H1 (cell line): Measurements from ENCODE around the gene NBAS.

Experiments
- BACH1 ChIP-seq: IDR thresholded peaks from 2 replicates; pipeline ENCODE4 v1.6.1; 2012; ENCODE audit warnings: low read length, improper control_type of control experiment
- BRCA1 ChIP-seq: IDR thresholded peaks from 2 replicates; pipeline ENCODE4 v1.6.1; 2012; ENCODE audit warnings: low read depth, low read length, improper control_type of control experiment
- CEBPB ChIP-seq: IDR thresholded peaks from 2 replicates; pipeline ENCODE4 v1.6.1; 2012; ENCODE audit warnings: low read depth, low read length
- CTCF ChIP-seq, 3 experiments: IDR thresholded peaks; 1 replicate in 2 of 3; 2 replicates in 1 of 3; pipeline versions ENCODE4 v1.5.1 to v1.6.1; 2011; ENCODE audit warnings: low read length in 3 of 3, mild to moderate bottlenecking in 3 of 3, inconsistent platforms in 2 of 3, low read depth in 1 of 3, moderate library complexity in 1 of 3; ENCODE audit not compliant: insufficient read depth in 1 of 3; ENCODE audit errors: control extremely low read depth in 1 of 3
- JUN ChIP-seq: IDR thresholded peaks from 2 replicates; pipeline ENCODE4 v1.6.1; 2011; ENCODE audit warnings: low read depth, mild to moderate bottlenecking, improper control_type of control experiment, low read length
- JUND ChIP-seq: IDR thresholded peaks from 2 replicates; pipeline ENCODE4 v1.6.1; 2011; ENCODE audit warnings: mild to moderate bottlenecking, improper control_type of control experiment, low read length
- MAX ChIP-seq: IDR thresholded peaks from 2 replicates; pipeline ENCODE4 v1.6.1; 2012; ENCODE audit warnings: inconsistent platforms
- RAD21 ChIP-seq, 2 experiments: IDR thresholded peaks in 1 of 2; conservative IDR thresholded peaks in 1 of 2; 2 replicates each; pipeline ENCODE4 v1.6.1; 2011; ENCODE audit warnings: low read depth in 2 of 2, low read length in 2 of 2, improper control_type of control experiment in 1 of 2, inconsistent platforms in 1 of 2, mild to moderate bottlenecking in 1 of 2, moderate library complexity in 1 of 2
- TAF1 ChIP-seq: IDR thresholded peaks from 2 replicates; pipeline ENCODE4 v1.6.1; 2011; ENCODE audit warnings: mild to moderate bottlenecking, low read depth, low read length

- TF ChIP-seq JUND (no peak), JUN (no peak), CTCF (IDR thresholded peaks at IDR 0.05; ENCODE audit: control extremely low read depth in 1 of 3, insufficient read depth in 1 of 3, low read depth in 1 of 3, low read length in 3 of 3) (no peak), CEBPB (no peak), BACH1 (no peak), TAF1 (no peak), BRCA1 (no peak), RAD21 (IDR thresholded peaks at IDR 0.05 in 1 of 2, conservative IDR thresholded peaks at IDR 0.05 in 1 of 2; ENCODE audit: low read depth in 2 of 2, low read length in 2 of 2) (no peak), MAX (no peak)
Measured at GRCh38 chr2:15388406-15389325, 172.5 kb downstream of the NBAS start.
